ENCODE data around the gene IRF1.

IRF1 gene

DNA sequence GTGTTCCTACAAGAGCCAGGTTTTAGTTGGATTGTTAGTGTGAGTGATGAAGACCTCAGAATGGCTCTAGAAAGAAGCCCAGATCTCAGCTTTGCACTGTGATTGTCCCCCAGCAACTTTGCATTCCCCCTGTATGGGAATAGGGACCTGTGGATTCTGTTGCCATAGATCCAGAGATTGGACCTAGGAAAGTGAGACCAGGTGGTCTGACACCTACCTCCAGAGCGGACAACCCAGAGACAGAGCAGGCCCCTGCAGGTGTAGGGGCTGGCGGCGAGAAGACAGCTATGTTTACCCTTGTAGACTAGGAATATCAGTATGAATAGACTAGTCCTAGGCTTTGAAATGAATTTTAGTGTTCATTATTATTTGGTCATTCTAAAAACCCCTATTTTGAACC lies 53.6 kb downstream of the IRF1 start:
- no peak for FAIRE-seq

DNA sequence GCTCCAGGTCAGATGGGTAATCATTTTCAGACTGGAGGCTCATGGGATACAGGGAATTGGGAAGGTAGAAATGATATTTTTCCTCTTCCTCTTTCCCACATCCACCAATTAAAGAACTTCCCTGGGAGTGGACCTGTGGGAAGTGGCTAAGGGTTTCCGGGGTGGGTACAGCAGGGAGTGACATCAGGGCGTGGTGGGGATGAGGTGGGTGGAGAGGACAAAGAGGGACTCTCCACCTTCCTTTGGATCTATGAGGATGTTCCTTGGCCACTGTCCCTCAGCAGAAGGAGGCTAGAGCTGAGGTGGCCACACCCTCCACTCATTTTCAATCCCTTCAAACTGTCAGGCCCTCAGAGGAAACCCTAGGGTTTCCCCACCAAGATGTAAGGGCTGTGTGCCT lies 54.7 kb downstream of the IRF1 start:
- no peak for FAIRE-seq

DNA sequence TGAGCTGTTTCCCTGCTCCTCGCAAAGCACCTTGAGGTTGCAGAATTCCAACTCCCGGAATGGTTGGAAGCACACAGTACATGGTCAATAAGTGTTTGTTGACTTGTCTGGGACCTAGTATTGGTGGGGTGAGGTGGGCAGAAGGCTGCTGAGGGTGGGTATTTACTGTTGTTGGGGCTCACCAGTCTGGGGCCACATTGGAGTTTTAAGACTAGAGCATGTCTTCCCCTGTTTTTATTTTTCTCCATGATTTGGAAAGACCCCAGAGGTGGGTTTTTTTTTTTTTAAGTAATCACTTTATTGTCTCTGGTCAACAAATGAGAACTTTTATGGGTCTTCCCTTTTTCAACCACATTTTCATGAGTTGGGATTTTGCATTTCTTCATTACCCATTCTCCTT lies 55.1 kb downstream of the IRF1 start:
- no peak for FAIRE-seq

DNA sequence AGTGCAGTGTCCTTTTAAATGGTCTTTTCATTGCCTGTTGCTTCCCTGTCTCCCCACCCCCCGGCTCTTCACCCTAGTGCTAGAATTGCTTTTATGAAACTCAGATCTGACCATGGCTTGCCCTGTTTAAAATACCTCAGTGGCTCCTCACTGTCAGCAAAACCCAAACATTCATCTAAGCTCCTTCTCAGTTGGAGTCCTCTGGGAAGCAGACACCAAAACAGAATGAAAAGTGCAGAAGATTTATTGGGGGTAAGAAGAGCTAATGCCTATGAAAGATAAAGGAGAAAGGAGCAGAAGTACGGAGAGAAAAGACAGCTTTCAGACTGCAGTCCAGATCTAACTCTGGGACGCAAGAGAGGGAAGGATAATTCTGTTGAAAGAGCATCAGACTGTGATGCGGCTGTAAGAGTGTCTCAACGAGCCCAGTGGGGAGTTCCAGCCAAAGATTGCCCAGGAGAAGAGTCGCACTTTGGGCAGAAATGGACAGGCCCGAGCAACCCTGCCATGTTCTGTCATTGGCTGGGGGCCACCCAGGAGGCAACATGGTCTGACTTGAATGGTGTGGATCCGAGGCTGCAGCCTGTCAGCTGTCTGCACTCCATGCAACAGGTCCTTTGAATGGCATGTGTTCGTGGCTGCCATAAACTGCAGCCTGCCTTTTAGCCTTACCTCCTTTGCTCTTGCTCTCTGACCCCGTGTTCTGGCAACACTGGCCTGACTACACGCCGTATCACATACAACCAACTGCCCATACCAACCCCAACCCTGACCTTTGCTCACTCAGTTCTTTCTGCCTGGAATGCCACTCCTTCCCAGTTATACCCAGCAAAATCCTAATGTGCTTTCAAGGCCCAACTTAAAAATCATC lies 55.9 kb downstream of the IRF1 start:
- FAIRE-seq: no peak

DNA sequence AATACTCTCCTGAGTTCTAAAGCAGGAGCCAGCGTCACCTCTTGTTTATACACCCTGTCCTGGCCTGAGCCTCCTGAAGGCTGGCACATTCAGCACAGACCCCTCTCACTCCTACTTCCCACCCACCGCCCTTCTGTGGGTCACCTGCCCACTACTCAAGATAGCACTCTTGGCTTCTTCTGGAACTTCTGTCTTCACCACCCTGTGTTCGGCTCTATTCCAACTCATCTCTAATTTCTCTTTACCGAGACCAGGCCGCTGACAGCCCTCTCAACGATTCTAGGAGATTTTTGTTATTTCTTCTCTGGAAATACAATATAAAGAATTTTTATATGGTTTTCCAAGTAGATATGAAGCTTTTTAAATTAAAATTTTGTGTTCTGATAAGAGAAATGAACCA lies 57.4 kb downstream of the IRF1 start:
- FAIRE-seq: no peak

DNA sequence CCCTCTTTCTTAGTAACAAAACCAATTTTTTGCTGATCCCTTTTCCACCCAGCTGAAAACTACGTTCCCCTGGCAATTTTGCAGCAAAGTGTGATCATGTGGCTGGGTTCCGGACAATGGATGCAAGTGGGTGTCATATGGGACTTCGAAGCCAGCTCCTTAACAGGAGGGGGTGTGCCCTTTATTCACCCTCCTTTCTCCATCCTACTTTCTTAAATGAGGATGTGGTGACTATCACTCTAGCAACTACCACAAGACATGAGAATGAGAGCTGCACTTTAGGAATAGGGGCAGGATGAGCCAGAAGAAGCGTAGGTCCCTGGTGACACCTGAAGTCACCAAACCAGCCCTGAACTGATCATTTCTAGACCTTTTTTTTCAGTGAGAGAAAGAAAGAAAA lies 58.9 kb downstream of the IRF1 start:
- FAIRE-seq: no peak

Data from A204.1 (cell line).